Epithelial cell of proximal tubule (primary cell): Measurements from ENCODE around the gene LIMS2. TPM values are rescaled to one million over a fixed set of nuclear protein-coding genes. Genes with fewer than 3 reads are reported as not detected.
A peak's percentile ranks its signal among the peaks of the same experiment; 100 is the strongest.

Source experiments
- DNase-seq: peaks from one replicate; pipeline ENCODE4 v3.0.0-alpha.2; 2011; ENCODE audit warnings: low read depth
- H3K4me3 ChIP-seq: 2 replicates; pipeline ENCODE4 v1.5.1; 2011; ENCODE audit warnings: low read depth, mild to moderate bottlenecking, low read length
- total RNA-seq: library from RNA; depleted of rRNA; stranded (reverse); fragments of >200 nt; gene quantifications from 2 replicates; pipeline ENCODE4 v1.2.3, GENCODE V29; 2015
- TF ChIP-seq, protein P1 (sequence below): conservative IDR thresholded peaks from 2 replicates; pipeline ENCODE4 v1.5.1; 2012; ENCODE audit warnings: low read depth, mild to moderate bottlenecking, low read length

Gene LIMS2
- total RNA-seq, 1 donor from 2014 or later, result 1.2 TPM

DNA sequence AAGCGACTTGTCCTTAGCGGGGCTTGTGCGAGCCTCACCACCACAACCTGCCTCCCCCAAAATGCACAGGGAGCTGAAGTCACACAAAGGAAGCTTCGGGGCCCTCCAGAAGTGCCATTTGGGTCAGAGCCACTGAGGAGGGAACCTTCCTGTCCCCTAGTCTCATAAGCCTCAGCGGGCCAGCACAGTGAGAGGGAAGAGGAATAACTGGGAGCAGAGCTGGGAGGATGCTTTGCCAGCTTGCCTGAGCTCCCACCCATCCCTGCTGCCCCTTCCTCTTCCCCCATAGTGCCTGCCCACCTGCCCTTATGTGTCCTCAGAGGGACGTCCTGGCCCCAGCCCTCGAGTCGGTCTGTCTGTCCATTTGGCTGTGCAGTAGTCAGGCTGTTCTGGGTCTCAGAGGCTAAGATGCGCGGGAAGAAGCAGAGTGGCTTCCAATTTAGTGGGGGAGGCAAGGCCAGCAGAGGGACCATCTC lies 81.2 kb downstream of the LIMS2 start:
- no peak for DNase-seq
- TF ChIP-seq, protein P1, sequence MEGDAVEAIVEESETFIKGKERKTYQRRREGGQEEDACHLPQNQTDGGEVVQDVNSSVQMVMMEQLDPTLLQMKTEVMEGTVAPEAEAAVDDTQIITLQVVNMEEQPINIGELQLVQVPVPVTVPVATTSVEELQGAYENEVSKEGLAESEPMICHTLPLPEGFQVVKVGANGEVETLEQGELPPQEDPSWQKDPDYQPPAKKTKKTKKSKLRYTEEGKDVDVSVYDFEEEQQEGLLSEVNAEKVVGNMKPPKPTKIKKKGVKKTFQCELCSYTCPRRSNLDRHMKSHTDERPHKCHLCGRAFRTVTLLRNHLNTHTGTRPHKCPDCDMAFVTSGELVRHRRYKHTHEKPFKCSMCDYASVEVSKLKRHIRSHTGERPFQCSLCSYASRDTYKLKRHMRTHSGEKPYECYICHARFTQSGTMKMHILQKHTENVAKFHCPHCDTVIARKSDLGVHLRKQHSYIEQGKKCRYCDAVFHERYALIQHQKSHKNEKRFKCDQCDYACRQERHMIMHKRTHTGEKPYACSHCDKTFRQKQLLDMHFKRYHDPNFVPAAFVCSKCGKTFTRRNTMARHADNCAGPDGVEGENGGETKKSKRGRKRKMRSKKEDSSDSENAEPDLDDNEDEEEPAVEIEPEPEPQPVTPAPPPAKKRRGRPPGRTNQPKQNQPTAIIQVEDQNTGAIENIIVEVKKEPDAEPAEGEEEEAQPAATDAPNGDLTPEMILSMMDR, result no peak
- H3K4me3 ChIP-seq, result no peak overlapping the region

DNA sequence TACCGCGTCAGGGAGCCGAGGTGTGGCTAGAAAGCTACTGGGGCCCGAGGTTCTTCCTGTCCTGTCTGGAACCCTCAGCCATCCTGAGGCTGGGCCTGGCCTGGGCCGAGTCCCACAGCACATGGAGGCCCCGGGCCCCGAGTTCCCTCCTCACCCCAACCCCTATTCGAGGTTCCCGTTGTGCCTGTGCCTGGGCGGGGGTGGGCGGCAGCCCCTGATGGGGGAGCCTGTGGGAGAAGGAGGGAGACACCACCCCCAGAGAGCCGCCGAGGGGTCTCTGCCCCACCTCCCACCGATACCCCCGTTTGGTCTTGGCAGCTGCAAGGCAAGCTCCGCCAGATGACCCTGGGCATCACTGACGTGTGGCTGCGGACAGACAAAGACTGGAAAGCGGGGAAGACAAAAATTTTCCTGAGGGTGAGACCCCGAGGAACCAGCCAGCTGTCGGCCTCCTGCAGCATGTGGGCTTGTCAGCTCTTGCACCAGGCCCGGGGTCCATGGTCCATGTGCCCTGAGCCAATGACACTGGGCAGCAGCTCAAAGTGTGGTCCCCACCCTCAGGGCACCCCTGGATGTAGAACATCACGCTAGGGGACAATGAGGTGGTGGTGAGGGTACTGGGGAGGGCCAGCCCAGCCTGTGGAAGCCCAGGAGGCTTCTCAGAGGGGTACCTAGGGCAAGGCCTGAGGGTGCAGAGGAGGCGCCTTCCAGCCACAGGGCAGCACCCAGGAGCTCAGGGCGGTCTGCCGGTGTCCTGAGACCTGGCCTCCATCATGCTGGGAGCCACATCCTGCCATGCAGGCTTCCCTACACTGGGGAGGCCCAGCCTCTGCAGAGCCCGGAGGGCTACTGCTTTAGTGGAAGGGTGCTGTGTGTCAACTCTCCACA lies 81.9 kb downstream of the LIMS2 start:
- TF ChIP-seq, protein P1, result no peak
- DNase-seq, result no peak
- no peak overlapping the region for H3K4me3 ChIP-seq

DNA sequence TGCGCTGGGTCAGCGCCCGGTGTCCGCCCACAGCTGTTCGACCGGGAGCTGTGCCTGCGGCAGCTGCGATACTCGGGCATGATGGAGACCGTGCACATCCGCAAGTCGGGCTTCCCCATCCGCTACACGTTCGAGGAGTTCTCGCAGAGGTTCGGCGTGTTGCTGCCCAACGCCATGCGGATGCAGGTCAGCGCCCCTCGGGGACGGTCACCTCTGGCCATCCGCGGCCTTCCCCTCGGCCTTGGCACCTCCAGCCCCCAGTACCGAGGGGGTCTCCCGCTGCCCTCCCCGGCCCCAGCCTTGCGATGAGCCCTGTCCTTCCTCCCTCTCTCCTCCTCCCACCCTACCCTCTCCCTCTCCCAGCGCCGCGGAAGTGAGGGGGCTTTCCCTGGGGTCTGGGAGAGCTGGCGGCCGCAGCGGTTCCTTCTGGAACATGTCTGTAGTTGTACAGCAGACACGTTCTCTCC lies 82.5 kb downstream of the LIMS2 start:
- no peak overlapping the region for H3K4me3 ChIP-seq
- TF ChIP-seq, protein P1, result no peak
- no peak for DNase-seq

DNA sequence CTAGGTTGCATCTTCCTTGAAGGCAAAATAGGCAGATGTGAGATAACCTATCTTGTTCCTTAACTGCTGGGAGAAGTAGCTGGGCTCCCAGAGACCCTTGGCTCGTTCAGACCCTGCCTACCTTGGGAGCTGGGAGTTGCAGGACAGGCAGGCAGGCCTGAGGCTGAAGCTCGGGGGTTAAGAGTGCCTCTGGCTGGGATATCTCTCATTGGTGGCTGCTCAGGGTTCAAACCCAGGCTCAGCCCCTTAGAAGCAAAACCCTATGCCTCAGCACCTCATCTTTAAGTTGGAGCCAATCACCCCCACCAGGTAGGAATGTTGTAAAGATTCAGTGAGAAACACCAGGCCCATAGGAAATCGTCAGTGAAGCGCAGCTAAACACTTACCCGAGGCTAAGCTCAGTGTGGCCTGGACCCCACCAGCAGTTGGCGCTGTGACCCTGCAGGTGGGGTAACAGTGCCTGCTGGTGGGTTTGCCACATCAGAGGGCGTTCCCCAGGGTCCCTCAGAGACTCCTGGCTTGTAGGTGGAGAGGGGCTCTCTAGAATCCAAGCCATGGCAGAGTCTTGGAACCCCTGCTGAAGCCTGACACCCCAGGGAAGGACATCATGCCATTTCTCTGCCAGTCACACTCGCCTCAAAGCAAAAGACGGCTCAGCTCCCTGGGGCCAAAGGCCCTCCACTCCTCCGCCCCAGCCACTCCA lies 84.0 kb downstream of the LIMS2 start:
- no peak for DNase-seq
- H3K4me3 ChIP-seq, result no peak overlapping the region
- TF ChIP-seq, protein P1, result peak; percentile 90

DNA sequence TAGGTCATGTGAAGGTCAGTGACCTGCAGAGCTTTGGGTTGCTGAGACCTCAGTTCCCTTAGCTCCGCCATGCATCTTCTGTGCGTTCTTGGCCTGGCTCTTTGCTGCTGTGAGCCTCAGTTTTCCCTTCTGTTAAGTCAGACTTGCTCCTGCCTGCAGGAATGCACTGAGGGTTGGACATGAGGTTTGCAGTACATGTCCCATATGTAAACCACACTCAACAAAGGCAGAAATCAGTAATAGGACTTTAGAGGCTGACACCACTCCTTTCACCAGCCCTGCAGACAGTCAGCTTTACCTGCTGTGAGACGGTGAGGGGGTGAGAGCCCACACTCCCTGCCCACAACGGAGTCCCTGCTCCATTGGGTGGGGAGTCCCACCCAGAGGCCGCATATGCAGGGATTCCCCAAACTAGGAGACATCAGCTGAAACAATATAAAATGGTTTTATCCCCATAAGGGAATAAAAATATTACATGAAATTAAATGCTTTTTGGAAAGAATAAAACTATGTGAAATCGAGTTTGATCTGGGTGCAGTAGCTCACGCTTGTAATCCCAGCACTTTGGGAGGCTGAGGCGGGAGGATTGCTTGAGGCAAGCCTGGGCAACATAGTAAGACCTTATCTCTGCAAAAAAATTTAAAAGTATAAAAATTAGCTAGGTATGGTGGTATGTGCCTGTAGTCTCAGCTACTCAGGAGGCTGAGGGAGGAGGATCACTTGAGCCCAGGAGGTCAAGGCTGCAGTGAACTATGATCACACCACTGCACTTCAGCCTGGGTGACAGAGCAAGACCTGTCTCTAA lies 84.7 kb downstream of the LIMS2 start:
- no peak overlapping the region for H3K4me3 ChIP-seq
- DNase-seq, result no peak

DNA sequence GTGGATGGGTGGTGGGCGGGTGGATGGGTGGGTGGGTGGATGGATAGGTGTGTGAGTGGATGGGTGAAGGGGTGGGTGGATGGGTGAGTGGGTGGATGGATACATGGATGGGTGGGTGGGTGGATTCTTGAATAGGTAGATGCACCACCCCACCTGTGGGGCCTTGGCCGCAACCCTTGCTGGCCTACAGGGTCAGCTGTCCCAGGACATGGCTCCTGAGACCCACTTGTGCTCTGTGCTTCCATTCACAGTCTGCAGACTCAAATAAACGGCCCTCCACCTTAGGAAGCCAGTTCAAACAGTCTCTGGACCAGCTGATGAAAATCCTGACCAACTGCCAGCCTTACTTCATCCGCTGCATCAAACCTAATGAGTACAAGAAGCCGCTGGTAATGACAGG lies 85.5 kb downstream of the LIMS2 start:
- no peak overlapping the region for H3K4me3 ChIP-seq
- DNase-seq, result no peak
- TF ChIP-seq, protein P1, result no peak

More for the DNA sequence above, 84.7 kb downstream of the LIMS2 start:
- TF ChIP-seq, protein P1, result no peak
